Activated T-cell treated with anti-CD3 and anti-CD28 coated beads, Interleukin-2, amount 50 U/mL, for 48 hours (primary cell): Measurements from ENCODE around the gene POFUT1.

Experiments
- DNase-seq, 2 experiments: peaks; one replicate each; pipeline ENCODE4 v3.0.0-alpha.2; 2020

POFUT1 gene

GRCh38 chr20:32285082-32285620, 77.5 kb downstream of the POFUT1 start:
- no peak for DNase-seq

GRCh38 chr20:32285621-32286371, 78.1 kb downstream of the POFUT1 start:
- peak; percentile 61 to 68 for DNase-seq

- no peak for DNase-seq
These were observed 79.6 kb downstream of the POFUT1 start for GRCh38 chr20:32287231-32287638.
